Peyer's patch (tissue), 4 donors: ENCODE results near the gene ECT2L. TPM values are rescaled to one million over a fixed set of nuclear protein-coding genes. Genes with fewer than 3 reads are reported as not detected.

Experiments
- DNase-seq, 3 donors: peaks; one replicate each; pipeline ENCODE4 v3.0.0-alpha.2; 2017 to 2019
- H3K27ac ChIP-seq, 4 donors: fragments of 200-600 bp; sonication (generic); one replicate each; pipeline ENCODE4 v1.5.1; 2016 to 2019
- H3K27me3 ChIP-seq, 2 donors: fragments of 200-600 bp; sonication (generic); one replicate each; pipeline ENCODE4 v1.5.1; 2019
- H3K36me3 ChIP-seq, 3 donors: fragments of 200-600 bp; sonication (generic); one replicate each; pipeline ENCODE4 v1.5.1; 2016 to 2019
- H3K4me1 ChIP-seq, 4 donors: fragments of 200-600 bp; sonication (generic); one replicate each; pipeline ENCODE4 v1.5.1; 2016 to 2019
- H3K4me3 ChIP-seq, 4 donors: fragments of 200-600 bp; sonication (generic); 1 replicate in 3 of 4; 2 replicates in 1 of 4; pipeline ENCODE4 v1.5.1; 2016 to 2019; ENCODE audit warnings: mild to moderate bottlenecking in 1 of 4
- H3K9me3 ChIP-seq, 4 donors: fragments of 200-600 bp; sonication (generic); one replicate each; pipeline ENCODE4 v1.5.1; 2016 to 2019; ENCODE audit warnings: mild to moderate bottlenecking in 1 of 4
- CTCF ChIP-seq, 6 experiments: fragments of 450-650 bp in 4 of 6; fragments of 200-600 bp in 2 of 6; sonication (generic) in 1 of 6; IDR thresholded peaks; one replicate each; pipeline ENCODE4 v1.5.1; 2017 to 2019; ENCODE audit warnings: antibody characterized with exemption in 6 of 6, mild to moderate bottlenecking in 3 of 6, moderate library complexity in 1 of 6
- POLR2A ChIP-seq, 2 donors: fragments of 450-650 bp; IDR thresholded peaks; one replicate each; pipeline ENCODE4 v1.5.1; 2017; ENCODE audit warnings: antibody characterized with exemption in 2 of 2, mild to moderate bottlenecking in 2 of 2, moderate library complexity in 2 of 2
- total RNA-seq, 4 donors: library from RNA; depleted of rRNA; stranded (reverse); fragments of >200 nt; gene quantifications; one replicate each; pipeline ENCODE4 v1.1.0, GENCODE V29; 2016

Gene ECT2L
- total RNA-seq, 4 donors from 2014 or later = 0.27 TPM; not detected in 3

GRCh38 chr6:138873191-138873590 is 77.3 kb downstream of the ECT2L start:
- no peaks in the 10 kb centered on the region for H3K9me3 ChIP-seq
- no peak overlapping the region for H3K27ac ChIP-seq
- no peaks in the 10 kb centered on the region for H3K4me1 ChIP-seq
- no peaks in the 10 kb centered on the region for H3K36me3 ChIP-seq
- no peak overlapping the region for H3K4me3 ChIP-seq
- TF ChIP-seq POLR2A (IDR thresholded peaks at IDR 0.05) (no peak), CTCF (IDR thresholded peaks at IDR 0.05) (no peak)
- DNase-seq = no peak
- no peaks in the 10 kb centered on the region for H3K27me3 ChIP-seq

GRCh38 chr6:138882369-138883017 is 86.6 kb downstream of the ECT2L start:
- H3K4me1 ChIP-seq = no peaks in the 10 kb centered on the region
- no peak for TF ChIP-seq CTCF (IDR thresholded peaks at IDR 0.05)
- TF ChIP-seq POLR2A (IDR thresholded peaks at IDR 0.05) = no peak
- no peaks in the 10 kb centered on the region for H3K36me3 ChIP-seq
- no peak for DNase-seq
- H3K4me3 ChIP-seq = no peak overlapping the region
- H3K9me3 ChIP-seq = no peaks in the 10 kb centered on the region
- no peaks in the 10 kb centered on the region for H3K27me3 ChIP-seq
- H3K27ac ChIP-seq = no peak overlapping the region

- TF ChIP-seq CTCF (IDR thresholded peaks at IDR 0.05) (no peak), POLR2A (IDR thresholded peaks at IDR 0.05) (no peak)
- H3K4me1 ChIP-seq = no peaks in the 10 kb centered on the region
These were observed 89.4 kb downstream of the ECT2L start for GRCh38 chr6:138885156-138885819.

GRCh38 chr6:138891255-138891986 is 95.5 kb downstream of the ECT2L start:
- no peak for TF ChIP-seq POLR2A (IDR thresholded peaks at IDR 0.05)
- TF ChIP-seq CTCF (IDR thresholded peaks at IDR 0.05) = no peak
- H3K9me3 ChIP-seq = no peaks in the 10 kb centered on the region
- no peak overlapping the region for H3K27ac ChIP-seq
- no peaks in the 10 kb centered on the region for H3K4me1 ChIP-seq
- H3K27me3 ChIP-seq = no peaks in the 10 kb centered on the region
- no peaks in the 10 kb centered on the region for H3K36me3 ChIP-seq
- no peak overlapping the region for H3K4me3 ChIP-seq
- no peak for DNase-seq

More at GRCh38 chr6:138885156-138885819, 89.4 kb downstream of the ECT2L start:
- no peak overlapping the region for H3K4me3 ChIP-seq
- no peak overlapping the region for H3K27ac ChIP-seq
- no peaks in the 10 kb centered on the region for H3K36me3 ChIP-seq
- no peaks in the 10 kb centered on the region for H3K27me3 ChIP-seq
- H3K9me3 ChIP-seq = no peaks in the 10 kb centered on the region
- no peak for DNase-seq

- DNase-seq = no peak
- Histone ChIP-seq H3K27me3 (no peaks in the 10 kb centered on the region), H3K4me1 (no peaks in the 10 kb centered on the region), H3K27ac (no peak overlapping the region), H3K4me3 (no peak overlapping the region), H3K9me3 (no peaks in the 10 kb centered on the region), H3K36me3 (peaks cover 0 to 15% (median 0%) of the 10 kb centered on the region in 3 donors)
- no peak for TF ChIP-seq POLR2A (IDR thresholded peaks at IDR 0.05)
These were observed 100.3 kb downstream of the ECT2L start for GRCh38 chr6:138896104-138896756.
